NCI-H1048 (cell line): ENCODE measurements around the gene IER2.

ENCODE experiments used
- DNase-seq: peaks from one replicate; lab custom pipeline; 2025; lab: John Stamatoyannopoulos, UW

IER2 gene

GRCh38 chr19:13150187-13150930 is at the start of gene IER2, which contains the start of gene STX10:
IER2 (plus strand) TSS chr19:13150411; CDS start chr19:13153187, 2,776 bp downstream.
STX10 (minus strand) TSS chr19:13150375; CDS start chr19:13150173, 202 bp downstream.
- DNase-seq: peak; percentile 82

GRCh38 chr19:13100841-13101589 is 49.2 kb upstream of the IER2 start:
- no peak for DNase-seq

GRCh38 chr19:13101590-13102415 is 48.4 kb upstream of the IER2 start:
- DNase-seq: no peak

- DNase-seq: no peak
Measured at GRCh38 chr19:13102416-13102665, 47.9 kb upstream of the IER2 start.

- no peak for DNase-seq
Measured at GRCh38 chr19:13102666-13103580, 47.3 kb upstream of the IER2 start, which contains the start of gene LYL1. LYL1 (minus strand) TSS chr19:13102858; CDS start chr19:13101171, 1,687 bp downstream.

GRCh38 chr19:13103581-13104359 is 46.4 kb upstream of the IER2 start:
- DNase-seq: no peak

GRCh38 chr19:13104360-13104847 is 45.8 kb upstream of the IER2 start:
- no peak for DNase-seq

GRCh38 chr19:13104848-13105711 is 45.1 kb upstream of the IER2 start:
- DNase-seq: no peak

- no peak for DNase-seq
Measured at GRCh38 chr19:13109361-13110098, 40.7 kb upstream of the IER2 start.

- no peak for DNase-seq
Measured at GRCh38 chr19:13110099-13110610, 40.1 kb upstream of the IER2 start.

GRCh38 chr19:13112555-13112954 is 37.7 kb upstream of the IER2 start:
- no peak for DNase-seq

- DNase-seq: no peak
Measured at GRCh38 chr19:13115936-13116281, 34.3 kb upstream of the IER2 start.

- peak; percentile 68 for DNase-seq
Measured at GRCh38 chr19:13116282-13117175, 33.7 kb upstream of the IER2 start, which contains the start of gene TRMT1. TRMT1 (minus strand) TSS chr19:13116740; CDS start chr19:13116399, 341 bp downstream.

GRCh38 chr19:13117176-13117771 is 32.9 kb upstream of the IER2 start:
- DNase-seq: no peak

- DNase-seq: peak; percentile 73
Measured at GRCh38 chr19:13117772-13118423, 32.3 kb upstream of the IER2 start, which contains the start of gene NACC1. NACC1 (plus strand) TSS chr19:13118264; CDS start chr19:13135208, 16,944 bp downstream.

- no peak for DNase-seq
Measured at GRCh38 chr19:13118424-13119193, 31.6 kb upstream of the IER2 start.
